DMS 273 (cell line): ENCODE results near the gene PPP1R2.
A peak's percentile ranks its signal among the peaks of the same experiment; 100 is the strongest.
"Not testable (repeated sequence)": the region's sequence is repeated elsewhere in the genome, so short reads cannot be mapped to it uniquely, and the experiment has no call there.

Experiments used
- DNase-seq: peaks from one replicate; lab custom pipeline; 2025; ENCODE audit not compliant: unreplicated experiment; lab: John Stamatoyannopoulos, UW

The PPP1R2 gene

GRCh38 chr3:195542698-195543499 is at the start of gene PPP1R2:
PPP1R2 (minus strand) TSS chr3:195543325; CDS start chr3:195543025, 300 bp downstream.
- DNase-seq: peak; percentile 98

GRCh38 chr3:195591852-195592251 is 48.7 kb upstream of the PPP1R2 start:
- no peak for DNase-seq

DNA sequence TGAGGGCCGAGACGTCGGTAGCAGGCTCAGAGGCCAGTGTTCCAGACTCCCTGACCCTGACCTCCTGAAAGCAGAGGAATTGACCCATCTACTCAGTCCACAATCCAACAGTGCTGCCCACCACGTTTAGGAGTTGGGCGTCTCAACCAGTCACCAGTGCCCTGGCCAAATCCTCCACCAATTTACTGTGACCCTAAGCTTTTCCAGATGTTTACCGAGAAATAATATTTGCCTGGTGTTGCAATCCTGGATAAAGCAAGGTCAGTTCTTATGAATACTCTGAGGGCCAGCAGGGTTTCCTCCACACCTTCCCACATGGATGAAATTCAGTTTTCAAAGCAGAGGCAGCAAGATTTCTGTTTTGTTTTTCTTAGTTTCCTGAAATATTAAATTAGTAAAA is 48.1 kb upstream of the PPP1R2 start:
- DNase-seq: no peak

DNA sequence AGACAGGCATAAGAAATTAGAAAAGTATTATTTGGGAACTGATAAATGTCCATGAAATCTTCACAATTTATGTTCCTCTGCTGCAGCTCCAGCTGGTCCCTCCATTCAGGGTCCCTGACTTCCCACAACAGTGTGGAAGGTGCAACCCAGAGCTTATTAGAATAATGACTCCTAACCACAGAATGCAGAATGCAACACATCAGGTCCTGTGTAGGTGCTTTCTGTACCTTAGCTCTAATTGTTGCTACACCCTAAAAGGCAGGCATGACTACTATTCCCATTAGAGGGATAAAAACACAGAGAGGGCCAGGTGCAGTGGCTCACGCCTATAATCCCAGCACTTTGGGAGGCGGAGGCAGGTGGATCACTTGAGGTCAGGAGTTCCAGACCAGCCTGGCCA is 47.3 kb upstream of the PPP1R2 start:
- DNase-seq: not testable (repeated sequence)

GRCh38 chr3:195589796-195590195 is 46.7 kb upstream of the PPP1R2 start:
- not testable (repeated sequence) for DNase-seq

- DNase-seq: no peak
These were observed 44.7 kb upstream of the PPP1R2 start for GRCh38 chr3:195587824-195588223.

- no peak for DNase-seq
These were observed 44.3 kb upstream of the PPP1R2 start for GRCh38 chr3:195587406-195587805.

GRCh38 chr3:195584543-195584870 is 41.4 kb upstream of the PPP1R2 start:
- DNase-seq: no peak

- DNase-seq: no peak
These were observed 40.9 kb upstream of the PPP1R2 start, which contains the start of gene APOD for GRCh38 chr3:195583831-195584542. APOD (minus strand) TSS chr3:195583940; CDS start chr3:195579461, 4,479 bp downstream.

GRCh38 chr3:195582947-195583346 is 39.8 kb upstream of the PPP1R2 start:
- DNase-seq: no peak

DNA sequence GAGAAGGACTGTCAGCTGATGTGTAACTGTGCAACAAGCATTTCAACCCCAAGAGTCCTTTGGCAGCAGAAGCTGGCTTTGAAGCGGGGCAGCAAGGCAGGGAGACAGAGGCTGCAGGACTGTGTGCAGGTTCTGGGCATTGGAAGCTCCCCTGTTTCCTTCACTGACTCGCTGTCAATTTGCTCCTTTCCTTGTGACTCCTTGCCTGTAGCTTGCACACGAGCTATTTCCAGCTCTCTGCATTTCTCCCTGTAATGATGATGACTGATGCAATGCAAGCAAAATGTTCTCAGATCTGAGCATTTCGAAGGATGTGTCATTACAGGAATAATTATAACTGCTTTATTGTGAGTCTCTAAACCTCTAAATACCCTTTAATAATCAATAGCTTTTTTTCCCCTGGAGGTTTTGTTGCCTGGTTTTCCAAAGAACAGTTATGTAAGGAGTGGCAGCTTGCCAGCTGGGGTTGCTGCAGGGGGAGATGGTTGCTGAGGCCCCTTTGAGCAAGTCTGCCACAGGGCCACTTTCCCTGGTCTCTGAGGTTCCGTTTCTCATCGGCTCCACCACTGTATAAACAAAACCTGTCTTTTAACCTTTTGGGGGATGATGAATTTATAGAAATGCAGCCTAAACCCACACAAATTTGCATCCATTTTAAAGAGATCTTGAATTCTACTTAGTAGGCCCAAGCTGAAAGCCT is 37.8 kb upstream of the PPP1R2 start:
- DNase-seq: no peak

GRCh38 chr3:195579281-195579680 is 36.2 kb upstream of the PPP1R2 start:
- no peak for DNase-seq

- DNase-seq: no peak
These were observed 35.4 kb upstream of the PPP1R2 start for GRCh38 chr3:195578565-195578964.

DNA sequence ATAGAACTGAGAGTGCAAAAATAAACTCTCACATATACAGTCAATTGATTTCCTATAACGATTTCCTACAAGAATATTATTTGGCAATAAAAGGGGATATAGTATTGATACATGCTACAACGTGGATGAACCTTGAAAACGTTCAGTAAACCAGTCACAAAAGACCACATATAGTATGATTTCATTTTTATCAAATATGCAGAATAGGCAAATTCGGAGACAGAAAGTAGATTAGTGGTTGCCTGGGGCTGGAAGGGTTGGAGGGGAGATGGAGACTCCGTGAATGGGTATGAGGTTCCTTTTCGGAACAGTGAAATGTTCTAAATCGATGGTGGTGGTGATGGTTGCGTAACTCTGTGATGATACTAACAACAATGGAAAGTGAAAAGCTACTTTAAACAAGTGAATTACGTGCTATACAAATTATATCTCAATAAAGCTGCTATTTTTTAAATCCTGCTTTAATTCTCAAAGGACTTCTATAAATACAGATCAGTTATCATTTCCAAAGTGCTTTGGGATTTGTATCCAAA is 34.6 kb upstream of the PPP1R2 start:
- no peak for DNase-seq

- DNase-seq: no peak
These were observed 31.6 kb upstream of the PPP1R2 start for GRCh38 chr3:195574497-195575304.

GRCh38 chr3:195573611-195574496 is 30.7 kb upstream of the PPP1R2 start:
- DNase-seq: no peak

DNA sequence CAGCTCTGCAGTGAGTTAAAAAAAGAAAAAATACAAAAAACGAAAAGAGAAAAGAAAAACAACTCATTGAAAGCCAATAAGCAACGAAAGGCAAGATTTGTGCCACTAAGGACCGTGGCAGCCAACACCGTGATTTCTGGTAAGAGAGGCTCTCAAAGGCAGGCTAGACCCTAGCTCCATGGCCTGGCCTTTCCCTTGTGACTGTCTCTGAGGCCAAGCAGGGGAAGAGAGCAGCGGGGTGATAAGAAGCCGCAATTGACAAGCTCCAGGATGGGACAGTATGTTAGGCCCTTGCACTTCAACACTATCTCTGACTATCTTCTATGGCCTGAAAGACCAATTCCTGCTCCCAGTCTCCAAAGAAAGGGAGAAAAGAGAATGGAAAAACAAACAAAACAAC is 28.2 kb upstream of the PPP1R2 start:
- DNase-seq: no peak

- DNase-seq: no peak
These were observed 27.8 kb upstream of the PPP1R2 start for GRCh38 chr3:195570912-195571311.

GRCh38 chr3:195570344-195570743 is 27.2 kb upstream of the PPP1R2 start:
- DNase-seq: no peak

DNA sequence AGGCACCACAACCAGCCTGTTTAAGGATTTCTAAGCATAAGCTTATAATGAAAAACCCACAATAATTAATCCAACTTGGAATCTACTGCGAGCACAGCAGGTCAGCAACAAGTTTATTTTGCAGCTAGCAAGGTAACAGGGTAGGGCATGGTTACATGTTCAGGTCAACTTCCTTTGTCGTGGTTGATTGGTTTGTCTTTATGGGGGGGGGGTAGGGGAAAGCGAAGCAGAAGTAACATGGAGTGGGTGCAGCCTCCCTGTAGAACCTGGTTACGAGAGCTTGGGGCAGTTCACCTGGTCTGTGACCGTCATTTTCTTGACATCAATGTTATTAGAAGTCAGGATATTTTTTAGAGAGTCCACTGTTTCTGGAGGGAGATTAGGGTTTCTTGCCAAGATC is 25.5 kb upstream of the PPP1R2 start:
- DNase-seq: no peak
